Left cardiac atrium (tissue), 4 donors: ENCODE data around the gene AP1G2. TPM values are rescaled to one million over a fixed set of nuclear protein-coding genes. Genes with fewer than 3 reads are reported as not detected.

Experiments used
- ATAC-seq, 2 donors: fragments of 200-7000 bp; cut with Tn5 transposase; one replicate each; pipeline ENCODE4 v1.9.1; 2020; ENCODE audit warnings: mild to moderate bottlenecking in 2 of 2, moderate library complexity in 2 of 2
- DNase-seq: peaks from one replicate; pipeline ENCODE4 v3.0.0-alpha.2; 2020
- intact Hi-C, 2 donors: fragments of 100-400 bp; cut with DNase I; formaldehyde crosslinking; loops; one replicate each; pipeline versions ENCODE4 v1.14.1 to v1.15.1; 2022 to 2023
- total RNA-seq, 2 donors: library from RNA; stranded (reverse); fragmentation: NEBNext Ultra II Directional; extraction: Animal tissue kit (Norgen Biotek cat#: 25700); gene quantifications; one replicate each; pipeline ENCODE4 v1.2.1, GENCODE V29; 2021
- donor health status: DM: no; HTN: yes; CAD: no.
- donor health status: DM: no; HTN: yes; CAD: no; lungs with severe emphysema.
- donor health status: DM: yes; HTN: yes; CAD: no.
- donor health status: Dilated cardiomyopathy.

AP1G2 gene
- total RNA-seq, 2 donors from 2014 or later: 16.5 to 32.3 TPM

GRCh38 chr14:23513005-23513817 is 54.4 kb downstream of the AP1G2 start:
- intact Hi-C loops: no loop called here
- no peak for DNase-seq
- no peak for ATAC-seq

DNA sequence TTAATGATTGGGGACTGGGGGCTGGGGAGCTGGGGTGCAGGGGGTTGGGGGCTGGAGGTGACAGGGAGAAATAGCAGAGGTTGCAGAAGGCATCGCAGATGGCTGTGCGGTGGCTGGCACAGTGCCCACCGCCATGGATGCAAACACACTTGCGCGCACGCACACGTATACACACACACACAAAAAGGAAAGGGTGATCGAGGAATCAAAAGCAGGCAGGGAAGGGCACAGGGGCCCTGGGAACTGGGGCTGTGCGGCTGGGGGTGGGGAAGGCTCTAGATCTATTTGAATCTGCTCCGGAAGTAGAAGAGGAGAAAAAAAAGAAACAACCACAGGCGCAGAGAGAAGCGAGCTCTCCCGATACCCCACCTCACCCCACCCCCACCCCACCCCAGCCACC is 55.4 kb downstream of the AP1G2 start:
- intact Hi-C loops: no loop called here
- ATAC-seq: no peak
- no peak for DNase-seq

Other genes starting within 250 kb of the AP1G2 start
- 10 to 100 TPM; 74.4 to 94.1 TPM for gene PABPN1, start 246.3 kb downstream of the AP1G2 start, total RNA-seq
- gene SLC22A17, start 214.9 kb downstream of the AP1G2 start, total RNA-seq: 10 to 100 TPM; 31.4 to 34.6 TPM
- 10 to 100 TPM in 1 of 2 donors, 1 to 10 TPM in 1; 5.8 to 10.3 TPM for gene EFS, start 202.6 kb downstream of the AP1G2 start, total RNA-seq
- gene IL25, start 195.0 kb downstream of the AP1G2 start, total RNA-seq: not detected
- 1 to 10 TPM in 1 of 2 donors, under 1 TPM in 1; 0.44 to 1.4 TPM for gene CMTM5, start 190.7 kb downstream of the AP1G2 start, total RNA-seq
- gene MYH6, start 159.5 kb downstream of the AP1G2 start, total RNA-seq: over 10,000 TPM; 10,415 to 11,820 TPM
- gene MYH7, start 132.1 kb downstream of the AP1G2 start, total RNA-seq: 100 to 1,000 TPM; 175 to 201 TPM
- gene NGDN, start 98.1 kb downstream of the AP1G2 start, total RNA-seq: 10 to 100 TPM; 20.1 to 23.6 TPM
- 1 to 10 TPM in 1 of 2 donors, under 1 TPM in 1; 0.89 to 1.3 TPM for gene ZFHX2, start 16.0 kb downstream of the AP1G2 start, total RNA-seq
- gene THTPA, start 11.5 kb downstream of the AP1G2 start, total RNA-seq: 10 to 100 TPM; 17.3 to 18.9 TPM
- under 1 TPM; 0.24 to 0.68 TPM for gene JPH4, start 11.0 kb upstream of the AP1G2 start, total RNA-seq
- gene DHRS2, start 68.6 kb upstream of the AP1G2 start, total RNA-seq: not detected